ENCODE measurements around the gene SMG5.

DNA sequence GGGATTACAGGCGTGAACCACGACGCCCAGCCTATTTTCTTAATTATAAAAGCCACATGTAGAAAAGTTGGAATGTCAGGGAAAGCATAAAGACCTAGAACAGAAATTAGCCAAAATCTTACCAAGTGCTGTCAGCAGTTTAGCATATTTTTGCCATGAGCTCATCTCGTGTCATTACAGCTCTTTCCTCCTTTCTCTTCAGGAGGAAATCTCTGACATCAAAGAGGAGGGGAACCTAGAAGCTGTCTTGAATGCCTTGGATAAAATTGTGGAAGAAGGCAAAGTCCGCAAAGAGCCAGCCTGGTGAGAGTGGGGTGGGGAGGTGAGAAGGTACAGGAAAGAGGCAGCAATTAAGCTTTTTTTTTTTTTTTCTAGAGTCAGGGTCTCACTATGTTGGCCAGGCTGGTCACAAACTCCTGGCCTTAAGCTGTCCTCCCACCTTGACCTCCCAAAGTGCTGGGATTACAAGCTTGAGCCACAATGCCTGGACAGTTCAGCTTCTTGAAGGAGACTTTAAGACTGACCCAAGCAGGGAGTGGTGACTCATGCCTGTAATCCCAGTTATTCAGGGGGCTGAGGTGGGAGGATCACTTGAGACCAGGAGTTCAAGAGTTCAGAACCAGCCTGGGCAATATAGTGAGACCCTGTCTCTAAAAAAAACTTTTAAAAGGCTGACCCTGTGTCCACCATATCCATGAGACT is 49.0 kb downstream of the SMG5 start:
- no peak for TF ChIP-seq POLR2AphosphoS5 (IDR thresholded peaks at IDR 0.05; ENCODE audit: insufficient read depth in 1 of 2, low read depth in 1 of 2)
- TF ChIP-seq, protein P1, sequence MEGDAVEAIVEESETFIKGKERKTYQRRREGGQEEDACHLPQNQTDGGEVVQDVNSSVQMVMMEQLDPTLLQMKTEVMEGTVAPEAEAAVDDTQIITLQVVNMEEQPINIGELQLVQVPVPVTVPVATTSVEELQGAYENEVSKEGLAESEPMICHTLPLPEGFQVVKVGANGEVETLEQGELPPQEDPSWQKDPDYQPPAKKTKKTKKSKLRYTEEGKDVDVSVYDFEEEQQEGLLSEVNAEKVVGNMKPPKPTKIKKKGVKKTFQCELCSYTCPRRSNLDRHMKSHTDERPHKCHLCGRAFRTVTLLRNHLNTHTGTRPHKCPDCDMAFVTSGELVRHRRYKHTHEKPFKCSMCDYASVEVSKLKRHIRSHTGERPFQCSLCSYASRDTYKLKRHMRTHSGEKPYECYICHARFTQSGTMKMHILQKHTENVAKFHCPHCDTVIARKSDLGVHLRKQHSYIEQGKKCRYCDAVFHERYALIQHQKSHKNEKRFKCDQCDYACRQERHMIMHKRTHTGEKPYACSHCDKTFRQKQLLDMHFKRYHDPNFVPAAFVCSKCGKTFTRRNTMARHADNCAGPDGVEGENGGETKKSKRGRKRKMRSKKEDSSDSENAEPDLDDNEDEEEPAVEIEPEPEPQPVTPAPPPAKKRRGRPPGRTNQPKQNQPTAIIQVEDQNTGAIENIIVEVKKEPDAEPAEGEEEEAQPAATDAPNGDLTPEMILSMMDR (IDR thresholded peaks at IDR 0.05) = no peak

Measured in vagina (tissue), 2 donors.